Measurements from ENCODE around the gene PAX4.

Gene PAX4, protein sequence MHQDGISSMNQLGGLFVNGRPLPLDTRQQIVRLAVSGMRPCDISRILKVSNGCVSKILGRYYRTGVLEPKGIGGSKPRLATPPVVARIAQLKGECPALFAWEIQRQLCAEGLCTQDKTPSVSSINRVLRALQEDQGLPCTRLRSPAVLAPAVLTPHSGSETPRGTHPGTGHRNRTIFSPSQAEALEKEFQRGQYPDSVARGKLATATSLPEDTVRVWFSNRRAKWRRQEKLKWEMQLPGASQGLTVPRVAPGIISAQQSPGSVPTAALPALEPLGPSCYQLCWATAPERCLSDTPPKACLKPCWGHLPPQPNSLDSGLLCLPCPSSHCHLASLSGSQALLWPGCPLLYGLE

DNA sequence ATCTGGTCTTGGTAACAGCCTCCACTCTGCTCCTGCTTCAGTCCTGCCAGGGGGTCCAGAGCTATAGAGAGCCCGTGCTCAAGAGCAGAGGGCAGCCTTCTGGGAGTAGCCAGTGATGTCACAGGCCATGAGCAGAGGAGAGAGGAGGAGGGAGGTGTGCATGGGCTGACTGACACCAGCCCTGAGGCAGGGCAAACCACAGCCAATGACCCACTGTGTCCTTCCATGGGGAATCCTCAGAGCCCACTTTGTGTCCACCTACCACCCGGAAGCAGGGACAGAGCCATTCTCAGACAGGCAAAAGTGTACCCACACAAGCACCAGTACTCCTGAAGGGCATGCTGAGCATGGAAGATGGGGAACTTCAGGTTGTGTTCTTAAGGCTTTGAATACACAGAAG, at the start of gene PAX4:
PAX4 (minus strand) TSS at position 101 of the 400 bp plus-strand sequence. CDS start 2,214 bp downstream, outside the sequence.
- TF ChIP-seq, protein P1, sequence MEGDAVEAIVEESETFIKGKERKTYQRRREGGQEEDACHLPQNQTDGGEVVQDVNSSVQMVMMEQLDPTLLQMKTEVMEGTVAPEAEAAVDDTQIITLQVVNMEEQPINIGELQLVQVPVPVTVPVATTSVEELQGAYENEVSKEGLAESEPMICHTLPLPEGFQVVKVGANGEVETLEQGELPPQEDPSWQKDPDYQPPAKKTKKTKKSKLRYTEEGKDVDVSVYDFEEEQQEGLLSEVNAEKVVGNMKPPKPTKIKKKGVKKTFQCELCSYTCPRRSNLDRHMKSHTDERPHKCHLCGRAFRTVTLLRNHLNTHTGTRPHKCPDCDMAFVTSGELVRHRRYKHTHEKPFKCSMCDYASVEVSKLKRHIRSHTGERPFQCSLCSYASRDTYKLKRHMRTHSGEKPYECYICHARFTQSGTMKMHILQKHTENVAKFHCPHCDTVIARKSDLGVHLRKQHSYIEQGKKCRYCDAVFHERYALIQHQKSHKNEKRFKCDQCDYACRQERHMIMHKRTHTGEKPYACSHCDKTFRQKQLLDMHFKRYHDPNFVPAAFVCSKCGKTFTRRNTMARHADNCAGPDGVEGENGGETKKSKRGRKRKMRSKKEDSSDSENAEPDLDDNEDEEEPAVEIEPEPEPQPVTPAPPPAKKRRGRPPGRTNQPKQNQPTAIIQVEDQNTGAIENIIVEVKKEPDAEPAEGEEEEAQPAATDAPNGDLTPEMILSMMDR (IDR thresholded peaks at IDR 0.05; ENCODE audit: control insufficient read depth, extremely low read depth, insufficient read depth) = no peak
- DNase-seq (ENCODE audit: low read depth) = no peak
- H3K4me3 ChIP-seq (ENCODE audit: low read depth, low read length) = no peak within 1 kb of the TSS

DNA sequence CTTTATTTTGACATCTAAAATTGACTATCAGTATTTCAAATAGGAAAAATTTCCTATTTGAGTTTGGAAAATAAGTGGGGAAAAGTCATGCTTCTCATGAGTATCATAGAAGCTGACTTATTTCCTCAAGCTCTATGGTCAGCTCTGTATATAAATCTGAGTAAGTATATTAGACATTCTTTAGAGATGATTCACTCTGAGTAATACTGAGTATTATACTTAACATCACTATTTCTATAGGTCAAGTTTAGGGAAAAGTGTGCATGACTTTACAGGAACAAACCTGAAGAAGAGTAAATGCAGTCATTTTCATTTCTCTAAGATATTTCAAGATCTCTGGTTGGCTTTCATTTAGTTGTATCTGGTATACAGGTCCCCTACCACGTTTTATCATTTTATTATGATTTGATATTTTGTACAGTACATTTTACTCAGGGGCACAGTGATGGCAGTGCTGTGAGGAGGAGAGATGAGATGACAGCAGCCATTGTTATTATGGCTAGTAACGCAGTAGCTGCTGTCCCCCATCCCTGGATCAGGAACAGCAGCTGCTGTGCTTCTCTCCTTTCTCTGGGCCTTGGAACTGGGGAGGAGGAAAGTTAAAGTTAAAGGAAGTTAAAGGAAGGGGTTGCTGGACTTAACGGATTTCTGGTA, 49.2 kb upstream of the PAX4 start:
- H3K4me3 ChIP-seq (ENCODE audit: low read depth, low read length) = no peak overlapping the region
- TF ChIP-seq, protein P1 (IDR thresholded peaks at IDR 0.05; ENCODE audit: control insufficient read depth, extremely low read depth, insufficient read depth) = no peak
- no peak for DNase-seq (ENCODE audit: low read depth)

DNA sequence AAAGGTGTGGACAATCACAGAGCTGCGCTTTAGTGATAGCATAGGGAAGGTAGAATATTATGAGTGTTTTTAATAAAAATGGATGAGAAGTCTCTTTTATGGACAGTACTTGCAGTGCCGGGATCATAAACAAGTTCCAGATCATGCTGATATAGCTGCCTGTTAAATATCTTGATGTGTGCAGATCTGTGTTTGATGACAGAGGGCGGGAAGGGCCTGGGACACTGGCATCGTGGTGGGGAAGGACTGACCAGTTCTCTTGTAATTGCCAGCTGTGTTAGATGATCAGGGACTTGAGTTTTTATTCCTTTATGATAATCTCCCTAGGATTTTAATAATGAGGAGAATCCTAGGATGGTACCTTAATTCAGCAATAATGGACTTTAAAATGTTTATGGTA, 48.7 kb upstream of the PAX4 start:
- TF ChIP-seq, protein P1 (IDR thresholded peaks at IDR 0.05; ENCODE audit: control insufficient read depth, extremely low read depth, insufficient read depth) = no peak
- peak overlapping the region; percentile 34 for H3K4me3 ChIP-seq (ENCODE audit: low read depth, low read length)
- DNase-seq (ENCODE audit: low read depth) = peak; percentile 92

DNA sequence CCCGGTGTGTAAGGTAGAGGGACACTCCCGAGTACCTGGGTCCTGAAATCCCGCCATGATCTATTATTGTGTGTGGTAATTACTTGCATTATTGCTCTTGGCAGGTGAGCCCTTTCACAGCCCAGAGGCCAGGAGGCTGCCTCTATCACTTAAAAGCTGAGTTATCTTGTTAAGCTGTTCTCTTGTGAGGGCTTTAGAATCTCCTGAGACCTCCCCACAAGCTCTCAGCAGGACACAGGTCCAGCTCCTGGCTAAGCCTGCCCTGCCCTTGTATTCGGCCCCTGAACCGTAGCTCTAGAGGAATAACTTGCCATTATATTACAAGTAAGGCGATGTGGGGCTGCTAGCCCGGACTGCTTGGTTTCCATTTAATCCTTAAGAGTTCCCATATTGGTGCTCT, 48.0 kb upstream of the PAX4 start:
- H3K4me3 ChIP-seq (ENCODE audit: low read depth, low read length) = peak overlapping the region; percentile 34
- TF ChIP-seq, protein P1 (IDR thresholded peaks at IDR 0.05; ENCODE audit: control insufficient read depth, extremely low read depth, insufficient read depth) = no peak
- DNase-seq (ENCODE audit: low read depth) = no peak

DNA sequence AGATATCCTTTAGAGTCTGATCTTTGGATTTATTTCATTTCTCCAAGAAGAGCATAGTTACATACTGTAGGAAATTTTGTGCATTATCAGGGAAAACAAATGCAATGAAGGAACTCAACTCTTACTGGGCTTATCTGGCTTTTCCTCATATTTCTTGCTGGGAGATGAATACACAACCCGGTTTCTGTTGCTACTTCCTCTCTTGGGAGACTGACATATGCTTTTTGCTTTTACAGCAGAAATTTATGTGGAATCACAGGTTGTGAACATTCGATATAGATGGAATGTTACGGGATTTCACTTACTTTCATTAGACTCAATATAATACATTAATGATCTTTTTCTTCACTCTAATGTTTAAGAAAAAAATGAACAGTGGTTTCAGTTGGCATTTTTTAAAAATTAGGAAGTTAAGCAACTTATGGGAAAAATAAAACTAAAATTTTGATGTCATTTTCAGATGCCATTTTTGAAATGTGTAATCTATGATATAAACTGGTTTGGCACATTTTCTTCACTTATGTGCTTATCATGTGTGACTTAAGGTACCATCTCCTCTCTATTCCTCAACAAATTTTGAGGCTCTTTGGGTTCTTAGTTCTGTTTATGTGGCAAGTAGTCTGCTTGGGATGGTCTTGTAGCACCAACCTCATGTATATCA, 41.2 kb upstream of the PAX4 start:
- TF ChIP-seq, protein P1 (IDR thresholded peaks at IDR 0.05; ENCODE audit: control insufficient read depth, extremely low read depth, insufficient read depth) = no peak
- H3K4me3 ChIP-seq (ENCODE audit: low read depth, low read length) = no peak overlapping the region
- DNase-seq (ENCODE audit: low read depth) = no peak

DNA sequence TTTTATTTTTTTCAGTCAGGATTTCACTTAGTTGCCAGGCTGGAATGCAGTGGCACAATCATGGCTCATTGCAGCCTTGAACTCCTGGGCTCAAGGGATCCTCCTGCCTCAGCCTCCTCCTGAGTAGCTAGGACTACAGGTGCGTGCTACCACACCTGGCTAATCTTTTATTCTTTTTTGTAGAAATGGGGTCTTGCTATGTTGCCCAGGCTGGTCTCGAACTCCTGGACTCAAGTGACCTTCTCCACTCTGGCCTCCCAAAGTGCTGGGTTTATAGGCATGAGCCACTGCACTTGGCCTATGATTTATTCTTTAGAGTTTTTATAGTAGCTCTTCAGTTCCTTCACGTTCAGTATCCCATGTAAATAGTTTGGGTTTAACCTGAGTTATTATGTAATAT, 39.6 kb upstream of the PAX4 start:
- TF ChIP-seq, protein P1 (IDR thresholded peaks at IDR 0.05; ENCODE audit: control insufficient read depth, extremely low read depth, insufficient read depth) = no peak
- no peak overlapping the region for H3K4me3 ChIP-seq (ENCODE audit: low read depth, low read length)
- DNase-seq (ENCODE audit: low read depth) = no peak
